Neuron (in vitro differentiated cells): Measurements from ENCODE around the gene UROC1.
"Not testable (repeated sequence)": the region's sequence is repeated elsewhere in the genome, so short reads cannot be mapped to it uniquely, and the experiment has no call there.

ENCODE experiments used
- H2AFZ ChIP-seq: one replicate; pipeline ENCODE4 v1.6.1; 2013; ENCODE audit warnings: low read depth, mild to moderate bottlenecking, inconsistent platforms, low read length, moderate library complexity
- H3K27me3 ChIP-seq: one replicate; pipeline ENCODE4 v1.6.1; 2013; ENCODE audit warnings: low read length; ENCODE audit not compliant: insufficient read depth
- H3K36me3 ChIP-seq: one replicate; pipeline ENCODE4 v1.6.1; 2013; ENCODE audit warnings: low read length; ENCODE audit not compliant: insufficient read depth
- H3K4me1 ChIP-seq: one replicate; pipeline ENCODE4 v1.6.1; 2013; ENCODE audit warnings: low read length; ENCODE audit not compliant: insufficient read depth
- H3K4me3 ChIP-seq: 2 replicates; pipeline ENCODE4 v1.5.1; 2013; ENCODE audit warnings: mild to moderate bottlenecking, low read length, moderate library complexity
- H3K9me3 ChIP-seq: one replicate; pipeline ENCODE4 v1.6.1; 2013; ENCODE audit warnings: low read length

UROC1 gene

GRCh38 chr3:126542340-126543241 lies 25.0 kb upstream of the UROC1 start:
- H2AFZ ChIP-seq, result no peak overlapping the region

GRCh38 chr3:126541628-126542339 lies 24.2 kb upstream of the UROC1 start:
- Histone ChIP-seq H3K4me3 (no peak overlapping the region), H3K36me3 (no peaks in the 10 kb centered on the region), H3K9me3 (no peaks in the 10 kb centered on the region), H2AFZ (no peak overlapping the region), H3K4me1 (no peaks in the 10 kb centered on the region), H3K27me3 (peaks cover 3% of the 10 kb centered on the region)

More at GRCh38 chr3:126542340-126543241, 25.0 kb upstream of the UROC1 start:
- Histone ChIP-seq H3K27me3 (peaks cover 3% of the 10 kb centered on the region), H3K4me1 (no peaks in the 10 kb centered on the region), H3K9me3 (no peaks in the 10 kb centered on the region), H3K36me3 (no peaks in the 10 kb centered on the region), H3K4me3 (no peak overlapping the region)

GRCh38 chr3:126540951-126541627 lies 23.5 kb upstream of the UROC1 start:
- H2AFZ ChIP-seq, result no peak overlapping the region
- peaks cover 6% of the 10 kb centered on the region for H3K27me3 ChIP-seq
- no peaks in the 10 kb centered on the region for H3K9me3 ChIP-seq
- no peaks in the 10 kb centered on the region for H3K4me1 ChIP-seq
- no peaks in the 10 kb centered on the region for H3K36me3 ChIP-seq
- H3K4me3 ChIP-seq, result no peak overlapping the region

- no peaks in the 10 kb centered on the region for H3K36me3 ChIP-seq
- peaks cover 7% of the 10 kb centered on the region for H3K27me3 ChIP-seq
- H2AFZ ChIP-seq, result no peak overlapping the region
- no peaks in the 10 kb centered on the region for H3K9me3 ChIP-seq
- H3K4me1 ChIP-seq, result no peaks in the 10 kb centered on the region
- no peak overlapping the region for H3K4me3 ChIP-seq
Observed at GRCh38 chr3:126540342-126540849, 22.8 kb upstream of the UROC1 start.

GRCh38 chr3:126539558-126540250 lies 22.1 kb upstream of the UROC1 start:
- H3K9me3 ChIP-seq, result no peaks in the 10 kb centered on the region
- no peak overlapping the region for H3K4me3 ChIP-seq
- H3K36me3 ChIP-seq, result no peaks in the 10 kb centered on the region
- H3K4me1 ChIP-seq, result no peaks in the 10 kb centered on the region
- peaks cover 10% of the 10 kb centered on the region for H3K27me3 ChIP-seq
- H2AFZ ChIP-seq, result no peak overlapping the region

GRCh38 chr3:126538966-126539365 lies 21.4 kb upstream of the UROC1 start:
- no peaks in the 10 kb centered on the region for H3K9me3 ChIP-seq
- H3K4me3 ChIP-seq, result no peak overlapping the region
- no peak overlapping the region for H2AFZ ChIP-seq
- H3K36me3 ChIP-seq, result no peaks in the 10 kb centered on the region
- H3K27me3 ChIP-seq, result peaks cover 10% of the 10 kb centered on the region
- H3K4me1 ChIP-seq, result no peaks in the 10 kb centered on the region

GRCh38 chr3:126538316-126538715 lies 20.7 kb upstream of the UROC1 start:
- Histone ChIP-seq H3K4me1 (no peaks in the 10 kb centered on the region), H2AFZ (no peak overlapping the region), H3K36me3 (no peaks in the 10 kb centered on the region), H3K9me3 (no peaks in the 10 kb centered on the region), H3K4me3 (no peak overlapping the region), H3K27me3 (peaks cover 10% of the 10 kb centered on the region)

GRCh38 chr3:126537730-126538281 lies 20.2 kb upstream of the UROC1 start:
- H3K36me3 ChIP-seq, result no peaks in the 10 kb centered on the region
- peaks cover 10% of the 10 kb centered on the region for H3K27me3 ChIP-seq
- no peaks in the 10 kb centered on the region for H3K9me3 ChIP-seq
- no peak overlapping the region for H3K4me3 ChIP-seq
- no peaks in the 10 kb centered on the region for H3K4me1 ChIP-seq
- no peak overlapping the region for H2AFZ ChIP-seq

- H3K27me3 ChIP-seq, result peaks cover 10% of the 10 kb centered on the region
- no peak overlapping the region for H3K4me3 ChIP-seq
- no peaks in the 10 kb centered on the region for H3K9me3 ChIP-seq
- H3K4me1 ChIP-seq, result no peaks in the 10 kb centered on the region
- no peaks in the 10 kb centered on the region for H3K36me3 ChIP-seq
- no peak overlapping the region for H2AFZ ChIP-seq
Observed at GRCh38 chr3:126537116-126537729, 19.6 kb upstream of the UROC1 start.

- peaks cover 16% of the 10 kb centered on the region for H3K27me3 ChIP-seq
Observed at GRCh38 chr3:126536126-126536525, 18.6 kb upstream of the UROC1 start.

GRCh38 chr3:126535636-126536035 lies 18.1 kb upstream of the UROC1 start:
- Histone ChIP-seq H3K9me3 (no peaks in the 10 kb centered on the region), H3K27me3 (peaks cover 17% of the 10 kb centered on the region), H2AFZ (no peak overlapping the region), H3K36me3 (no peaks in the 10 kb centered on the region), H3K4me3 (no peak overlapping the region), H3K4me1 (no peaks in the 10 kb centered on the region)

More at GRCh38 chr3:126536126-126536525, 18.6 kb upstream of the UROC1 start:
- Histone ChIP-seq H3K36me3 (no peaks in the 10 kb centered on the region), H3K9me3 (no peaks in the 10 kb centered on the region), H3K4me3 (no peak overlapping the region), H3K4me1 (no peaks in the 10 kb centered on the region), H2AFZ (no peak overlapping the region)

- not testable (repeated sequence) for H3K4me1 ChIP-seq, H3K36me3 ChIP-seq, H3K4me3 ChIP-seq, H2AFZ ChIP-seq, H3K9me3 ChIP-seq
- peaks cover 17% of the 10 kb centered on the region for H3K27me3 ChIP-seq
Observed at GRCh38 chr3:126534716-126535115, 17.1 kb upstream of the UROC1 start.
